HG03064 (cell line): ENCODE data around the gene PTPRG.

ENCODE experiments used
- ATAC-seq: cut with Tn5 transposase; IDR thresholded peaks from one replicate; pipeline ENCODE4 v1.9.1; 2021; ENCODE audit warnings: low read depth; ENCODE audit not compliant: unreplicated experiment

PTPRG gene

GRCh38 chr3:62260655-62261054 is 699.3 kb downstream of the PTPRG start:
- ATAC-seq = no peak

DNA sequence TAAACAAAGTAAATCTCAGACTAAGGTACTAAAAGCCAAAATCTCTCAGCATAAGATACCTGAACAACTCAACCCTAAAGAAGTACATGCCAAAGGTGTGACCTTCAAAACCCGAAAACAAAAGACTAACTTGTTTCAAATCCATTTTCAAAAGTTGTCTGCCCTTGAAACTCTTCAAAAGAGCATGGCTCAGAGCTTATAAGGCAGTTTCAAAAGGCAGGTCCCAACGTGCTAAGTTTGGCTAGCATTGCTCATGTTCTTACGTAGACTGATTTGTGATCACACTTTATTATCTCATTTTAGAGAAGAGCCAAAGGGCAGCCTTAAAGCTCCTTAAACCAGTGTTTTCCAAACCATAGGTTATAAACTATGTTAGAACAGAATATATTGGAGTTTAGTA is 699.8 kb downstream of the PTPRG start:
- no peak for ATAC-seq

DNA sequence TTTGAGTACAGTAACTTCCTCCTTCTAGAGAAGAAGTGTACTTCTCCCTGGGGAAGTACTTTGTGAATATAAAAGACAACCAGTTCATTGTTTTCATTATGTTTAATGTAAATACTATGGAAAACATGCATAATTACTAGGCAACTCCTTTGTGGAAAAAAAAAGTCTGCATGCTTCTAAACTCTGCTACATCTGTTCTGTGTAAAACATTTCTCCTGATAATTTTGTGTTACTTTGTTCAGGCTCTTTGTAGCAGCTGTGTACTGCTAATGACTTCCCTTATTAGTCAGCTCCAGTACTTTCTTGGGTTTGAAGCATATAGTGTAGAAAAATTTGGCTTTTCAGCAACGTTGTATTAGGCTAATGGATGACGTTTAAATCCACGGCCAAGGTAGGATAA is 700.4 kb downstream of the PTPRG start:
- ATAC-seq = no peak

DNA sequence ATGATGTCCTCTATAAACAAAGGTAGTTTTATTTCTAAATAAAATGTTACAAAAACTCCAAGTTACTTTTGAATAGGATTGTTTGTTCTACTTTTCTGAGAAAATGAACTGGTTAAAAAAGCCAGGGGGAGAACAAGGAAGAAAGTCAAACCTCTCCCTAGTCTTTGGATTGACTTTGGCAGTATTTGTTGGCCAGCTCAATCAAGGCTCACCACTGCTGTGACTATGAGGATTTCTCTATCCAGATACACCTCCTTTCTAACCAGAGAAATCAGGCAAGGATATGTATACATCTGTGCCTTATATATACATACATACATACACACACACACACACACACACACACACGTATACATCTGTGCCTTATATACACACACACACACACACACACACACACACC is 704.2 kb downstream of the PTPRG start:
- no peak for ATAC-seq

GRCh38 chr3:62266668-62267283 is 705.4 kb downstream of the PTPRG start:
- ATAC-seq = no peak

GRCh38 chr3:62276658-62277180 is 715.3 kb downstream of the PTPRG start:
- ATAC-seq = no peak

GRCh38 chr3:62277450-62277849 is 716.1 kb downstream of the PTPRG start:
- no peak for ATAC-seq

DNA sequence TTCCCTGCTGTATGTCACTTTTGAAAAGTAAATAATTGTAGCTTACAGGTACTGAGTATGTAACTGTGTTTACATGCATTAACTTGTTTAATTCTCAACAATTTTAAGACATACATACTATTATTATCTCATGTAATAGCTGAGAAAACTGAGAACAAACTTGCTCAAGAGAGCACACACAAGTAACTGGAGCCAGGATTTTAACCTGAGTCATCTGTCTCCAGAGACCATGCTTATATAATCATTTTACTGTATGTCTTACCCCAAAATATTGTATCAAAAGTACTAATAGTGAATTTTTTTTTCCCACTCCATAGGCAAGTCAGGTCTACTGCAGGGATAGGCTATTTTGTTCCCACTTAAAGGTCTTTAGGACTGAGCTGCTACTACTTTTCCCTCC is 716.6 kb downstream of the PTPRG start:
- no peak for ATAC-seq

GRCh38 chr3:62281726-62282125 is 720.4 kb downstream of the PTPRG start:
- ATAC-seq = no peak

DNA sequence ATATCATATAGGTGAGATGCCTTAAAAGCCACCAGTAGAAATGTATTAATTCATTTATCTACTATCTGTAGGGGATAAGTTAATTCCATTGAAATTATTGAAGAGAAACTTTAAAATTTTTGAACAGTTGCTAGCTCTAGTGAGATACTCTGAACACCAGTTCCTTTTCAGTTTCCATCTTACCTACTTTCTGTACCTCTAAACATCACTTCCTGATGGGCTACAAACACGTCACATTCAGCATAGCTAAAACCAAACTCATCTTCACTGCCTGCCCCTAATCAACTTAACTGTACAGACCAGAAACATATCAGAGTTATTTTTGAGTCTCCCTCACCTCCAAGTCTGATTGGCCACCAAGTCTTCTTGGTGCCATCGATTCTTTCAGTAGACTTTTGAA is 723.1 kb downstream of the PTPRG start:
- no peak for ATAC-seq

GRCh38 chr3:62287392-62287927 is 726.1 kb downstream of the PTPRG start:
- no peak for ATAC-seq

DNA sequence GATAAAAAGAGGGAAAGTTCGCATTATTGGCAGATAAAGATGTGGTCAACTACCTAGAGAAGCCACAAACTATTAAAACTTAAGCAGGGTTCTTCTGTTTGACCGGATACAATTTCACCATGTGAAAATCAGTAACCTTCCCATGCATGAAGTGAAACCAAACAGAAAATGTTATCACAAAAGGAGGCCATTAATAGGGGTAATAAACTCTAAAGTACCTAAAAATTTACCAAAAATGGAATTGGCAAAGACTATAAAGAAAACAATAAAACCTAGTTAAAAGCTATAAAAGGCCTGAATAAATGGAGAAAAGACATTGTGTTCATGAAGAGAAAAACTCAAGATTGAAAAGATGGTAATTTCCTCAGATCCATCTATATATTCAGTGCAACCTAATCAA is 728.6 kb downstream of the PTPRG start:
- no peak for ATAC-seq

DNA sequence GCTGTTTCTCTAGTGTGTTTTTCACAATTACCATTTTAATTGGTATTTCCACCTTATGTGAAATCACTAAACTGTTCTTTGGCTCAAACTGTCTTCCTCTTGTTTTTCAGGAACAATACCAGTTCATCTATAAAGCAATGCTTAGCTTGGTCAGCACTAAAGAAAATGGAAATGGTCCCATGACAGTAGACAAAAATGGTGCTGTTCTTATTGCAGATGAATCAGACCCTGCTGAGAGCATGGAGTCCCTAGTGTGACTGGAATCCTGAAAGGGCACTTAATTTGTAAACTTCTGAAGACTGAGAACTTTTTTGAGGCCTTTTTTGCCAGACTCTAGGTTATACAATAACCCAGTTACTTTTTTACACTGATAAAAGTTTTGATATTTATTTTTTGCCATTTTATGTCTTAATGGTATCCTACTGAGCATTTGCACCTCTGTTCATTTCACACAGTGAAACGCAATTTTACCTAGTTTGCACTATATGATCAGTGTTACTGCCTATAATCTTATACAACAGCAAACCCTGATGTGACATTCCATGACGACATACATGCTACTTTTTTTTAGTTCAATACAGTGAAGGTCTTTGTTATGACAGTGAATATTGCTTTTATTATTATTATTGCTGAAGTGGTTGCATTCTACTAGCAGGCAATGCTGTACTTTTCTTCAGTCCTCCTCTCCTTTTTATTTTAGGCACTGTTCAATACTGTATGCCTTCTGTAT is 731.8 kb downstream of the PTPRG start:
- no peak for ATAC-seq

GRCh38 chr3:62295571-62295970 is 734.2 kb downstream of the PTPRG start:
- no peak for ATAC-seq

DNA sequence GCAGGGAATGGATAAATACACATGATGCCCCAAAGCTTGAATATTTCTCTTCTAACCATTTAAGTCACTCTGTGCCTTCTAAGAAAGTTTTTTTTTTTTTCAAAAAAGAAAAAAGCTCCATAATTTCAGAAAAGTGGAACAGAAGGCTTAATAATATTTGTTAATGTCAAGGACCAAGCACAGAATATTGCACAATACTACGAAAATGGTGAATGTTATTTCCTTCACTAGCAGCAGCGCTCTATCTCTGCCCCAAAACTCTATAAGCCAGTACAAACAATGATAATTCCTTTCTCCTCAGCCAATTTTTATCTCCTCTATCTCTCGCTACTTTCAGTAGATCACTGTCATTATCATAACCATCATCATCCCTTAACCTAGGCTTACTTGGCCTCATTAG is 739.2 kb downstream of the PTPRG start:
- ATAC-seq = no peak

DNA sequence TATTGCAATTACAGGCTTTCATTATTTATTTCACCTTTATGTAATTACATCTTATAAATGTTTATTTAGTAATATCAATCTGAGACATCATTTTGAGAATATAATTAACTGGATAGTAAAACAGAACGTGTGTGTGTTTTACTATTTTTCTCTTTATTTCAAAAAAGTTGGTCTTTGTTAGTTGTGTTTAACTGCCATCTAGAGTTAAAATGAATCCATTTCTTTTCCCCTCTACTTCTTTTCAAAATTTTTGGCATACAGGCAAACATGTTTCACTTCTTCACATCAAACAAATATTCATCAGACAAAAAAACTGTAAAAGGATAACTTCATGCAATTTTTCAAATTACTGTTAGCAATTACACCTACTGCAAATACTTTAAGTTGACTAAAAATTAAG is 750.8 kb downstream of the PTPRG start:
- no peak for ATAC-seq

- ATAC-seq = no peak
Observed at GRCh38 chr3:62316525-62316924, 755.2 kb downstream of the PTPRG start.

GRCh38 chr3:62318365-62318751 is 757.0 kb downstream of the PTPRG start:
- ATAC-seq = no peak

GRCh38 chr3:62318752-62319569 is 757.6 kb downstream of the PTPRG start:
- peak; percentile 71 for ATAC-seq

- ATAC-seq = no peak
Observed at GRCh38 chr3:62319570-62320243, 758.3 kb downstream of the PTPRG start.

GRCh38 chr3:62323241-62323640 is 761.9 kb downstream of the PTPRG start:
- ATAC-seq = no peak
